GM23338 (cell line): ENCODE data around the gene KCNJ3. TPM values are rescaled to one million over a fixed set of nuclear protein-coding genes. Genes with fewer than 3 reads are reported as not detected.

Experiments
- ATAC-seq: fragments of 200-7000 bp; cut with Tn5 transposase; 3 replicates; pipeline ENCODE4 v1.9.1; 2020
- DNase-seq: peaks from one replicate; pipeline ENCODE4 v3.0.0-alpha.2; 2015; ENCODE audit warnings: low spot score
- H2AFZ ChIP-seq: fragments of 200-600 bp; sonication (generic); 2 replicates; pipeline ENCODE4 v1.8.0; 2016; ENCODE audit warnings: antibody characterized with exemption, mild to moderate bottlenecking, moderate library complexity
- H3F3A ChIP-seq: fragments of 200-600 bp; sonication (generic); replicated peaks from 2 replicates; pipeline ENCODE4 v1.8.0; 2017; ENCODE audit warnings: antibody characterized with exemption, mixed run types, low read depth
- H3K27ac ChIP-seq: fragments of 200-600 bp; sonication (generic); 2 replicates; pipeline ENCODE4 v1.6.1; 2016; ENCODE audit warnings: low read depth
- H3K27me3 ChIP-seq: fragments of 200-600 bp; sonication (generic); 2 replicates; pipeline ENCODE4 v1.8.0; 2016; ENCODE audit warnings: mild to moderate bottlenecking, mixed run types, moderate library complexity; ENCODE audit not compliant: insufficient read depth
- H3K36me3 ChIP-seq: fragments of 200-600 bp; sonication (generic); 2 replicates; pipeline ENCODE4 v1.8.0; 2016; ENCODE audit warnings: mild to moderate bottlenecking; ENCODE audit not compliant: insufficient read depth
- H3K4me1 ChIP-seq: fragments of 200-600 bp; sonication (generic); 2 replicates; pipeline ENCODE4 v1.8.0; 2016; ENCODE audit warnings: mild to moderate bottlenecking, moderate library complexity; ENCODE audit not compliant: insufficient read depth
- H3K4me2 ChIP-seq: fragments of 200-600 bp; sonication (generic); 2 replicates; pipeline ENCODE4 v1.7.1; 2017; ENCODE audit warnings: mixed run types
- H3K4me3 ChIP-seq: fragments of 200-600 bp; sonication (generic); 2 replicates; pipeline ENCODE4 v1.6.1; 2016; ENCODE audit warnings: mixed run types
- H3K79me2 ChIP-seq: fragments of 200-600 bp; sonication (generic); replicated peaks from 2 replicates; pipeline ENCODE4 v1.8.0; 2017; ENCODE audit warnings: mild to moderate bottlenecking; ENCODE audit not compliant: insufficient read depth
- H3K9me2 ChIP-seq: fragments of 200-600 bp; sonication (generic); 2 replicates; pipeline ENCODE4 v1.8.0; 2017; ENCODE audit not compliant: insufficient read depth
- H4K20me1 ChIP-seq: fragments of 200-600 bp; sonication (generic); replicated peaks from 2 replicates; pipeline ENCODE4 v1.8.0; 2017; ENCODE audit warnings: mild to moderate bottlenecking; ENCODE audit not compliant: insufficient read depth
- H3K27ac Mint-ChIP-seq: 2 replicates; pipeline ENCODE4 v1.8.0; 2020; ENCODE audit warnings: inconsistent platforms, mild to moderate bottlenecking, moderate library complexity, mixed read lengths
- H3K27me3 Mint-ChIP-seq: 3 replicates; pipeline ENCODE4 v1.8.0; 2022; ENCODE audit warnings: low read depth, mild to moderate bottlenecking, moderate library complexity, mixed read lengths, inconsistent platforms; ENCODE audit not compliant: insufficient read depth, poor library complexity
- H3K36me3 Mint-ChIP-seq: 3 replicates; pipeline ENCODE4 v1.8.0; 2021; ENCODE audit warnings: low read depth, mild to moderate bottlenecking, inconsistent platforms, moderate library complexity, mixed read lengths
- H3K4me1 Mint-ChIP-seq: 3 replicates; pipeline ENCODE4 v1.8.0; 2020; ENCODE audit warnings: mild to moderate bottlenecking, inconsistent platforms, mixed read lengths
- H3K4me3 Mint-ChIP-seq: 3 replicates; pipeline ENCODE4 v1.8.0; 2021; ENCODE audit warnings: moderate library complexity, mild to moderate bottlenecking, inconsistent platforms, mixed read lengths
- H3K9me3 Mint-ChIP-seq: 3 replicates; pipeline ENCODE4 v1.8.0; 2020; ENCODE audit warnings: moderate library complexity, mild to moderate bottlenecking, inconsistent platforms, mixed read lengths
- EZH2phosphoT487 ChIP-seq: fragments of 200-600 bp; sonication (generic); IDR thresholded peaks from one replicate; pipeline ENCODE4 v1.8.1; 2018; ENCODE audit warnings: antibody characterized with exemption; ENCODE audit not compliant: unreplicated experiment
- JUNB ChIP-seq: IDR thresholded peaks from one replicate; pipeline ENCODE4 v1.6.1; 2016; ENCODE audit warnings: antibody characterized with exemption; ENCODE audit not compliant: unreplicated experiment
- REST ChIP-seq: IDR thresholded peaks from one replicate; pipeline ENCODE4 v1.6.1; 2018; ENCODE audit warnings: antibody characterized with exemption; ENCODE audit not compliant: unreplicated experiment
- ZNF462 ChIP-seq: fragments of 250-450 bp; sonication (Bioruptor Pico); IDR thresholded peaks from 2 replicates; pipeline ENCODE4 v1.5.0; 2020; ENCODE audit warnings: mild to moderate bottlenecking, moderate library complexity
- polyA plus RNA-seq: library from polyadenylated mRNA; unstranded; fragments of >200 nt; fragmentation: Nextera tagmentation; extraction: Ambion mirVana; gene quantifications from 2 replicates; pipeline ENCODE4 v1.2.1, GENCODE V29; 2016
- total RNA-seq: library from RNA; depleted of rRNA; stranded (reverse); fragments of >200 nt; shearing (Covaris generic); gene quantifications from 2 replicates; pipeline ENCODE4 v1.2.3, GENCODE V29; 2014

KCNJ3 gene
- total and polyA plus RNA-seq, 2 experiments from 2014 or later = 0.05 to 0.28 TPM

GRCh38 chr2:154704991-154705390 lies 6.5 kb downstream of the KCNJ3 start:
- DNase-seq = no peak
- Histone ChIP-seq H3K9me2 (no peaks in the 10 kb centered on the region), H3K4me2 (no peak overlapping the region), H4K20me1 (no peaks in the 10 kb centered on the region), H3K4me3 (no peak overlapping the region), H3K36me3 (no peaks in the 10 kb centered on the region), H3K4me1 (no peaks in the 10 kb centered on the region), H3K79me2 (no peaks in the 10 kb centered on the region), H2AFZ (no peak overlapping the region), H3K27ac (no peak overlapping the region), H3F3A (no peaks in the 10 kb centered on the region), H3K27me3 (peaks cover 10% of the 10 kb centered on the region)
- H3K9me3 Mint-ChIP-seq = no peaks in the 10 kb centered on the region
- H3K36me3 Mint-ChIP-seq = no peaks in the 10 kb centered on the region
- no peaks in the 10 kb centered on the region for H3K4me1 Mint-ChIP-seq
- H3K27ac Mint-ChIP-seq = no peak overlapping the region
- H3K4me3 Mint-ChIP-seq = no peak overlapping the region
- no peaks in the 10 kb centered on the region for H3K27me3 Mint-ChIP-seq
- ATAC-seq = no peak
- TF ChIP-seq JUNB (no peak), EZH2phosphoT487 (no peak), REST (no peak)

GRCh38 chr2:154706660-154707059 lies 8.2 kb downstream of the KCNJ3 start:
- no peak overlapping the region for H3K4me3 Mint-ChIP-seq
- Histone ChIP-seq H4K20me1 (no peaks in the 10 kb centered on the region), H3K4me2 (no peak overlapping the region), H3F3A (no peaks in the 10 kb centered on the region), H3K27ac (no peak overlapping the region), H3K9me2 (no peaks in the 10 kb centered on the region), H3K4me3 (no peak overlapping the region), H3K27me3 (no peaks in the 10 kb centered on the region), H3K36me3 (no peaks in the 10 kb centered on the region), H3K79me2 (no peaks in the 10 kb centered on the region), H2AFZ (no peak overlapping the region), H3K4me1 (no peaks in the 10 kb centered on the region)
- TF ChIP-seq EZH2phosphoT487 (no peak), ZNF462 (no peak)
- ATAC-seq (no peak), DNase-seq (no peak)
- H3K27ac Mint-ChIP-seq = no peak overlapping the region
- no peaks in the 10 kb centered on the region for H3K4me1 Mint-ChIP-seq
- H3K9me3 Mint-ChIP-seq = no peaks in the 10 kb centered on the region
- no peaks in the 10 kb centered on the region for H3K27me3 Mint-ChIP-seq
- H3K36me3 Mint-ChIP-seq = no peaks in the 10 kb centered on the region
